Colonic mucosa (tissue), 4 donors: ENCODE measurements around the gene SLC16A2. TPM values are rescaled to one million over a fixed set of nuclear protein-coding genes. Genes with fewer than 3 reads are reported as not detected.

Experiments
- DNase-seq: peaks from one replicate; pipeline ENCODE4 v3.0.0-alpha.2; 2020
- H3K27ac ChIP-seq: fragments of 200-600 bp; one replicate; pipeline ENCODE4 v1.8.0; 2021
- H3K27me3 ChIP-seq: fragments of 200-600 bp; one replicate; pipeline ENCODE4 v1.8.0; 2021
- H3K36me3 ChIP-seq: fragments of 200-600 bp; one replicate; pipeline ENCODE4 v1.8.0; 2021
- H3K4me1 ChIP-seq: fragments of 200-600 bp; one replicate; pipeline ENCODE4 v1.8.0; 2021; ENCODE audit warnings: mild to moderate bottlenecking
- H3K4me3 ChIP-seq: fragments of 200-600 bp; one replicate; pipeline ENCODE4 v1.8.0; 2021
- H3K9ac ChIP-seq, 2 donors: one replicate each; pipeline ENCODE4 v1.7.0; 2013; ENCODE audit warnings: control low read depth in 2 of 2, low read depth in 2 of 2, low read length in 2 of 2
- H3K9me3 ChIP-seq: fragments of 200-600 bp; one replicate; pipeline ENCODE4 v1.8.0; 2021
- intact Hi-C: fragments of 100-400 bp; cut with DNase I; formaldehyde crosslinking; loops from one replicate; pipeline ENCODE4 v1.14.1; 2022
- total RNA-seq, 2 donors: library from RNA; stranded (reverse); fragmentation: NEBNext Ultra II Directional in 1 of 2; extraction: Animal tissue kit (Norgen Biotek cat#: 25700) in 1 of 2; gene quantifications; one replicate each; pipeline ENCODE4 v1.2.1, GENCODE V29; 2021
- TF ChIP-seq, protein P1 (sequence below): fragments of 200-600 bp; IDR thresholded peaks from one replicate; pipeline ENCODE4 v1.8.0; 2022; ENCODE audit warnings: antibody characterized with exemption, mild to moderate bottlenecking
- donor health status: healthy.
- donor health status: DM: no; HTN: no; CAD: no.
- donor health status: DM: no; HTN: no; CAD: no.

Gene SLC16A2
- total RNA-seq, 2 donors from 2014 or later = 1.3 to 2.9 TPM

DNA sequence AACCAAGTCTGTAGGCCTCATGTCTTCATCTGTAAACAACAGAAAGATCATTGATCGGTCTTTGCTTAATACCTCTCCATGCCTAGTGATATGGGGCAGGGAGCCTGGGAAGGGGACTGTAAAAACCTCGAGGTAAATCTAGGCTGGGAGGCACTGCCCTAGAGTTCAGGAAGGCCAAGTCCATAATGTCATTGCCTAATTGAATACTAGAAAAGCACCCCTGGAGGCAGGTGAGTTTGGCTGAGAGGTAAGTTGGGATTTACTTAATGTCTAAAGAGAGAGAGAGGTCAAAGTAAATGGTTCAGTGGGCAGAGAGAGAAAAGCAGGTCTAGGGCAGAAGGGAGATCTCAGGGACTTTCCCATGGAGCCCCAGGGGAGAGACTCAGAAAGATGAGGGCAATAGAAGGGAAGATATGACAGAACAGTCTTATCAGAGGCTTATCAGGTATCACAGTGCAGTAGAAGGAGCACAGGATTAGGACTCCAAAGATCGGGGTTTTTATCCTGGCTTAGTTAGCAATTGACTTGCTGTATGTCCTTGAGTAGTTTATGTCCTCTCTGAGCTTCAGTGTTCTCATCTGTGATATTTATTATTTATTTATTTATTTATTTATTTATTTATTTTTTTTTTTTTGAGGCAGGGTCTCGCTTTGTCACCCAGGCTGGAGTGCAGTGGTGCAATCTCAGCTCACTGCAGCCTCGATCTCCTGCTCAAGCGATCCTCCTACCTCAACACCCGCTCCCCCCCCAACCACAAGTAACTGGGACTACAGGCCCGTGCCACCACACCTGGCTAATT, 85.2 kb downstream of the SLC16A2 start:
- H3K9me3 ChIP-seq = no peaks in the 10 kb centered on the region
- TF ChIP-seq, protein P1, sequence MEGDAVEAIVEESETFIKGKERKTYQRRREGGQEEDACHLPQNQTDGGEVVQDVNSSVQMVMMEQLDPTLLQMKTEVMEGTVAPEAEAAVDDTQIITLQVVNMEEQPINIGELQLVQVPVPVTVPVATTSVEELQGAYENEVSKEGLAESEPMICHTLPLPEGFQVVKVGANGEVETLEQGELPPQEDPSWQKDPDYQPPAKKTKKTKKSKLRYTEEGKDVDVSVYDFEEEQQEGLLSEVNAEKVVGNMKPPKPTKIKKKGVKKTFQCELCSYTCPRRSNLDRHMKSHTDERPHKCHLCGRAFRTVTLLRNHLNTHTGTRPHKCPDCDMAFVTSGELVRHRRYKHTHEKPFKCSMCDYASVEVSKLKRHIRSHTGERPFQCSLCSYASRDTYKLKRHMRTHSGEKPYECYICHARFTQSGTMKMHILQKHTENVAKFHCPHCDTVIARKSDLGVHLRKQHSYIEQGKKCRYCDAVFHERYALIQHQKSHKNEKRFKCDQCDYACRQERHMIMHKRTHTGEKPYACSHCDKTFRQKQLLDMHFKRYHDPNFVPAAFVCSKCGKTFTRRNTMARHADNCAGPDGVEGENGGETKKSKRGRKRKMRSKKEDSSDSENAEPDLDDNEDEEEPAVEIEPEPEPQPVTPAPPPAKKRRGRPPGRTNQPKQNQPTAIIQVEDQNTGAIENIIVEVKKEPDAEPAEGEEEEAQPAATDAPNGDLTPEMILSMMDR = no peak
- DNase-seq = no peak
- H3K27ac ChIP-seq = no peak overlapping the region
- no peak overlapping the region for H3K9ac ChIP-seq
- H3K4me3 ChIP-seq = no peak overlapping the region
- intact Hi-C loops = no loop called here
- no peaks in the 10 kb centered on the region for H3K36me3 ChIP-seq
- H3K4me1 ChIP-seq = no peaks in the 10 kb centered on the region
- no peaks in the 10 kb centered on the region for H3K27me3 ChIP-seq

DNA sequence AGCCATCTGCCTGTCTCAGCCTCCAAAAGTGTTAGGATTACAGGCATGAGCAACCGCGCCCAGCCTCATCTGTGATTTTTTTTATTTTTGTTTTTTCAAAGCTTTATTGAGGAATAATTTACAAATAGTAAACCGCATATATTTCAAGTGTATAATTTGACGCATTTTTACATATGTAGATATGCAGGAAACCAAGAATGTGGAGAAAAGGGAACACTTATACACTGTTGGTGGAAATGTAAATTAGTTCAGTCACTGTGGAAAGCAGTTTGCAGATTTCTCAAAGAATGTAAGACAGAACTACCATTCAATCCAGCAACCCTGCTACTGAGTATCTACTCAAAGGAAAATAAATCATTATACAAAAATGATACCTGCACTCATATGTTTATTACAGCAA, 85.9 kb downstream of the SLC16A2 start:
- H3K27me3 ChIP-seq = no peaks in the 10 kb centered on the region
- no peaks in the 10 kb centered on the region for H3K9me3 ChIP-seq
- no peak overlapping the region for H3K9ac ChIP-seq
- no peak for DNase-seq
- intact Hi-C loops = no loop called here
- no peak overlapping the region for H3K4me3 ChIP-seq
- H3K27ac ChIP-seq = no peak overlapping the region
- no peaks in the 10 kb centered on the region for H3K4me1 ChIP-seq
- no peaks in the 10 kb centered on the region for H3K36me3 ChIP-seq
- TF ChIP-seq, protein P1 = no peak

DNA sequence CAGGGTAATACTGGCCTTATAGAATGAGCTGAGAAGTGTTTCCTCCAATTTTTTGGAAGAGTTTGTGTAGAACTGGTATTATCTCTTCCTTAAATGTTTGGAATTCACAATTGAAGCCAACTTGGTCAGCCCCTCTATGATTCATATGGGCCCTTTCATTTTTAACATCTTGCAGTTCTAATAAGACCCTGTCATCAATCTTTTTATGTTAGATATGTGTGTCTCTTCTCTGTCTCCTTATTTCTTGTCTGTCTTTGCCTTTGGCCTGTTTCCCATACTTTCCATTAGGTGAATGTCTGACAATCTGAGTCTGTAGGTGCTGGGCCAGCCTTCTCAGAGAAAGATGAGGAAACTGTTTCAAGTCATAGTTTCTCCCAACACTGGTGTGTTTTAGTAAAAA, 88.7 kb downstream of the SLC16A2 start:
- Histone ChIP-seq H3K27ac (no peak overlapping the region), H3K36me3 (no peaks in the 10 kb centered on the region), H3K4me3 (no peak overlapping the region), H3K9ac (no peak overlapping the region), H3K27me3 (no peaks in the 10 kb centered on the region), H3K9me3 (no peaks in the 10 kb centered on the region), H3K4me1 (no peaks in the 10 kb centered on the region)
- DNase-seq = no peak
- intact Hi-C loops = no loop called here
- TF ChIP-seq, protein P1 = no peak

DNA sequence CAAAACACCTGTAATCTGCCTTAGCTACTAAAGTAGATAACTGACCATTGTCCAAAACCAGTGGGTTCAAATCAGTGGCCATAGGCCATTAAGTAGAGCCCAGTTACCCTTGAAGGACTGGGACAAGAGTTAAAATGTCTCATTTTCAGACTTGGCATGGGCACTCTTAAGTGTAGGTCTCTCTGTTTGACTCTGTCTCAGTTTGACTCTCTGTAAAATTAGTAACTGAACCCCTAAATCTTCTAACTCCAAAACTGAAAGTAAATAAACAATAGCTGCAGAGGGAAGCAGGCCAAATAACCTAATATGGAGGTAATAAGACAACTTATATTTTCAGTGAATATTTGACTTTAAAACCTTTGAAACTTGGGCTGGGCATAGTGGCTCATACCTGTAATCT, 89.1 kb downstream of the SLC16A2 start:
- Histone ChIP-seq H3K27me3 (no peaks in the 10 kb centered on the region), H3K27ac (no peak overlapping the region), H3K36me3 (no peaks in the 10 kb centered on the region), H3K9ac (no peak overlapping the region), H3K4me3 (no peak overlapping the region), H3K9me3 (no peaks in the 10 kb centered on the region), H3K4me1 (no peaks in the 10 kb centered on the region)
- TF ChIP-seq, protein P1 = no peak
- intact Hi-C loops = no loop called here
- DNase-seq = no peak

DNA sequence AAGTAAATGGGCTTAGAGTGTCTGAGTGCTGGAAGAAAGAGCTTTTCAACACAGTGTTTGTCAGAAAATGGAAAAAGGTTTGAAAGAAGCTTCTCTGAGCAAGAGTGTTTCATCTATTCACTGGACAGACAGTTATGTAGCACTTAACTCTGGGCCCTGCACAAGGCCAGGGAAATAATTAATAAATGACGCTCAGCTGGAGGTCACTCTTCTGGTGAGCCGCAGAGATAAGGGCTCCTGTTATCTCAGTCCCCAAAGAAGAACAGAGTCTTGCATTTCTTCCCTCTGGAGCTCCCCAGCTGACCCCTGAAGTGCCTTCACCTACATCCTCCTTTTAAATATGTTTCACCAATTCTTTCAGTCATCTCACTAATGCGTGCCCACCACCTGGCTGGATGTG, 90.4 kb downstream of the SLC16A2 start:
- H3K9ac ChIP-seq = no peak overlapping the region
- intact Hi-C loops = no loop called here
- H3K36me3 ChIP-seq = no peaks in the 10 kb centered on the region
- no peaks in the 10 kb centered on the region for H3K27me3 ChIP-seq
- DNase-seq = no peak
- no peaks in the 10 kb centered on the region for H3K9me3 ChIP-seq
- no peak overlapping the region for H3K4me3 ChIP-seq
- TF ChIP-seq, protein P1 = no peak
- H3K27ac ChIP-seq = no peak overlapping the region
- H3K4me1 ChIP-seq = no peaks in the 10 kb centered on the region
